HG03196 (cell line): Measurements from ENCODE around the gene LAPTM5.

Source experiments
- ATAC-seq: cut with Tn5 transposase; IDR thresholded peaks from one replicate; pipeline ENCODE4 v1.9.1; 2021; ENCODE audit not compliant: unreplicated experiment

The LAPTM5 gene

GRCh38 chr1:30732277-30732996 lies 25.1 kb downstream of the LAPTM5 start:
- no peak for ATAC-seq

- no peak for ATAC-seq
Measured at GRCh38 chr1:30731806-30732276, 25.7 kb downstream of the LAPTM5 start.

DNA sequence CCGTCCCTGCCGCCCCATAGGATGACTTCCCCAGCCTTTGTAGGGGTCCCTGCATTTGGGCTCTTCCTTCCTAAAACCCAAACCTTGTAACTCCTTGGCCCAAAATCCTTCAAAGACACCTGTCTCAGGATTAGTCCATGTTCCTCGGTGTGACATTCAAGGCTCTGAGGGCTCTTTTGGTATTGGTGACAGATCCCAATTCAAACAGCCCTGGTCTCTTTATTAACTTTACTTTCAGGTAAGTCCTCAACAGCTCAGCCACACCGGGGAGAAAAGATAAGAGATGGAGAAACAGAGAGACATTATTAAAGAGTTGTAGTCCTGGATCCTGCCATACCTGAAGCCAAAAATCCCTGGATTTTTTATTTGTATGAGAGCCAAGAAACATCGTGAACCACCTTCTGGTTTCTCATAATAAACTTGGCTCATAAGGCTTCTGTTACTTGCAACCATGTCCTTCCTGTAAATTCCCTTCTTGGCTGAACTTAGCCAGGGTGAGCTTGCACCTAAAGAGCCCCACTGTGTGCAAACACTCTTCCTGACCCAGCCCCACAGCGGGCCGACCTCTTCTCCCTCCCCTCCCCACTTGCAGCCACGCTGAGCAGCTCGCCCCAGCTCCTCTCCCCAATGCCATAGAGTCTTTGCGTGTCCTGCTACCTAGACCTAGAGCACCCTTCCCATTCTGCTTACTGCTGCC lies 26.3 kb downstream of the LAPTM5 start:
- ATAC-seq, result no peak

DNA sequence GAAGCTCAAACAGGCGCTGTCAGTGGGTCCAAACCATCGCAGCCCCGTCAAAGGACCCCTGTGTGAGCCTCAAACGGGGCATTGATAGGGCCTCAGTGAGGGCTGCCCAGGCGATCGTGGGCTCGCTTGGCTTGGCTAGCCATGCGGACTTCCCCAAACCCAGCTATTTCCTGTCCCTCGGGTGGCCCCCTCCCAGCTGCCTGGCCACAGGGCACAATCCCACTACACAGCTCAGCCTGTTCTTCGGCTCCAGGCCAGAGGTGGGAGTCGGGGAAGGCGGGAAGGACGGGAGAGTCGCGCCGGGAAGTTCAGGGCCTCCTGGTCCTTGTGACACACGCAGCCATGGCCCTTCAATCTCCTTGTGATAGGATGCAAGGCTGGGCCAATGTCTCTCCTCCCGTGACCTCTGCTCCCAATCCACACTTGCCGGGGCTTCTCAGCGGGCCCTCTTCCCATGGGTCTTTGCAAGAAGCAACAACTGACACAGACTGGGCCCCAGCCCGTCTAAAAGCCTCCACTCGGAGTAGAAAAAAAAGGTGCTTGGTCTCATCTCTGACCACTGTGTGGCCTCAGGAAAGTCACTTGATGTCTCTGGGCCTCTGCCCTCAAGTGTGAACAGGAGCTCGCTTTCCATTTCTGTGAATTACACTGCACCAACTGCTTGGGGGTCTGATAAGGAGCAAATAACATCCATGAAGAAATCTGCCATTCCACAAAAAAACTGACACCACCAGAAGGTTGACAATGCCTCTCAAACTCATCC lies 27.0 kb downstream of the LAPTM5 start:
- no peak for ATAC-seq

GRCh38 chr1:30729901-30730300 lies 27.7 kb downstream of the LAPTM5 start:
- ATAC-seq, result no peak

DNA sequence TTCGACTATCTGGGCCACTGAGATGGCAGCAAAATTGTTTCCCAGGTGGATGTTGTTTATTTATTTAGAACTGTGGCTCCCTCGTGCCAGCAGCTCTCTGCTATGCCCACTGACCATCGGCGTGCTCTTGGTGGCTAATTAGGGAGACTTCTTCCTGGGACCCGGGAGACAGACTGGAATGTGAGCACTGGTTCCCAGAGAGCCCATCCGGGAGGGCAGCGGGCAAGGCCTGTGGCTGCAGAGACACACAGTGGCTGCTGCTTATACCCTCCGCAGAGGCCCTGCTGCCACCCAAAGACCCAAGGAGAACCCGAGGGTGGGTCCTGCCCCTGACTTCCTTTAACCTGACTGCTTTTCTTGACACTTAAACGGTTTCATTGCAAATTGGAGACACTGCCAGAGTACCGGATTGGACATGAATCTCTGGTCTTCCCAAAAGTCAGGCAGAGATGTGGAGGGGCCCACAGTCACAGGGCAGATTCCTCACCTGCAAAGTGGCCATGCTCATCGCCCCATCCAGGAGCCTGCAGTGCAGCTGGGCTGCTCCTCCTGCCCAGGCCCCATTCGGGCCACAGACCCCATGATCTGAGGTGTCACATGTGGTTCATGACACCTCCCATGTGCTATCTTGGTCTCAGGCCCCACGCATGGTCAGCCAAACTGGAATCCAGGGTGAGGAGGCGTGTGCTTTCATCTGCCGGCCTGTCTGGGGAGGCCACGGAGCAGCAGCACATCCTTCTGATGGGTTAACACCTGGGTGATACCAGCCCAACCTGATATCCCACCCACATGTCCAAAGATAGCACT lies 28.5 kb downstream of the LAPTM5 start:
- no peak for ATAC-seq

DNA sequence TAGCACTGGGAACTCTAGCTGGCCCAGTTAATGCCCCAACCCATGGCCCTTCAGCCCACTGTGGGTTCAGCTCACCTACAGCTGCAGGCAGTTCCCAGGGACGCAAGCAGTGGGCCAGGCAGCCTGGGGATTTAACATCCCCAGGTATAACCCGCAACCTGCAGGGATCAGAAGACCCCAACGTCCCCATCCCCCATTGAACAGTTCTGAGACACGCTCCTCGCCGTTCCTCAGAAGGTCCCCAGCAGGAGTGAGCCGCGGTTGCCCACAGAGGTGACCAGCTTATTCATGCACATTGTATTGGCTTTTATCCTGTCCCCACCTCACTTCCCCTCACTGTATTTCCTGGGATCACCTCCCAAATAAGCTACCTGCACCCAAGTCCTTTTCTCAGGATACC lies 29.2 kb downstream of the LAPTM5 start:
- no peak for ATAC-seq

- ATAC-seq, result no peak
Measured at GRCh38 chr1:30727824-30728223, 29.8 kb downstream of the LAPTM5 start.

DNA sequence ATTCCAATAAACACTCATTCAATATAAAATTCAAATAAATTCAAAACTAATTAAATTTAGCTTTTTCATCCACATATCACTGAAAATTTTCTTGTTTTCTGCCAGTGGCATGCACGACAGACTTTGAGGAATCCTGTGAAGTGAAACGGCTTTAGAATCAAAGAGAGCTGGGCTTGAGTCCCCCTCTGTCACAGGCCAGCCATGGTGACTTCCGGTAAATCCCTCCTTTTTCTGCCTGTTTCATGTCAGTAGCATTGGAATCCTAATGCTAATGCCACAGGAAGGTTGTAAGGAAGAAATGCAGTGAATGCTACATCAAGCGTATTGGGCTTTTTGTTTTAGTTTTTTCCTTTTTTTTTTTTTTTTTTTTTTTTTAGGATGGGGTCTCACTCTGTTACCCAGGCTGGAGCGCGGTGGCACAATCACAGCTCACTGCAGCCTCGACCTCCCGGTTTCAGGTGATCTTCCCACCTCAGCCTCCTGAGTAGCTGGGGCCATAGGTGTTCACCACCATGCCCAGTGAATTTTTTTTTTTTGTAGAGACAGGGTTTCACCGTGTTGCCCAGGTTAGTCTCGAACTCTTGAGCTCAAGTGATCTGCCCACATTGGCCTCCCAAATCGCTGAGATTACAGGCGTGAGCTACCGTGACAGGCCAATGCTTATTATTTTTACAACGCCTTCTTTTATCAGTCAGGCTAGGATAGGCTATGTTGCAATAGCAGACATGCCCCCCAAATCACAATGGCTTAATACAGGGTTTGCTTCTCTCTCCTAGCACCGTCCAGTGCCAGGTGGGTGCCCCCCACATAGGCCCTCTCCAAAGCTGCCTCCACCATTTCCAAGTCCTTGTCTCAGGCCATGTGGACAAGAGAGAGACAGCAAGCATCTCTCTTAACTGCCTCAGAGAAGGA lies 30.5 kb downstream of the LAPTM5 start:
- ATAC-seq, result no peak

DNA sequence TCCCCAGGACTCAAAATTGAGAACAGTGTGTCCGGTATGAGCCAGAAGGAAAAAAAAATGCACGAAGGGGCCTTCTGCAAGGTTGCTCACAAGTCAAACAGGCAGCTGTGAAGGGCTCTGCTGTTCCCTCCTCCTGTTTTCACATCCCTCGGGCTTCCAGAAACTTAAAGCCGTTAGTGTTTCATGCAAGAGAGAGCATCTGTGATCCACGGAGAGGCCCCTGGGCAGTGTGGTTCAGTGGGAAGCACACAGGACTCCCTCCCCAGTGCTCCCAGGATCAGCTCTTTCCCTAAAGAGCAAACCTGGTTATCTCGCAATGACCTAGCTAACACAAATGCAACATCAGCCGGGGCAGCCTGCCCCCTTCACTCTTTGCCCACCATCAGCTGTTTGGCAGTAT lies 31.3 kb downstream of the LAPTM5 start:
- ATAC-seq, result no peak

DNA sequence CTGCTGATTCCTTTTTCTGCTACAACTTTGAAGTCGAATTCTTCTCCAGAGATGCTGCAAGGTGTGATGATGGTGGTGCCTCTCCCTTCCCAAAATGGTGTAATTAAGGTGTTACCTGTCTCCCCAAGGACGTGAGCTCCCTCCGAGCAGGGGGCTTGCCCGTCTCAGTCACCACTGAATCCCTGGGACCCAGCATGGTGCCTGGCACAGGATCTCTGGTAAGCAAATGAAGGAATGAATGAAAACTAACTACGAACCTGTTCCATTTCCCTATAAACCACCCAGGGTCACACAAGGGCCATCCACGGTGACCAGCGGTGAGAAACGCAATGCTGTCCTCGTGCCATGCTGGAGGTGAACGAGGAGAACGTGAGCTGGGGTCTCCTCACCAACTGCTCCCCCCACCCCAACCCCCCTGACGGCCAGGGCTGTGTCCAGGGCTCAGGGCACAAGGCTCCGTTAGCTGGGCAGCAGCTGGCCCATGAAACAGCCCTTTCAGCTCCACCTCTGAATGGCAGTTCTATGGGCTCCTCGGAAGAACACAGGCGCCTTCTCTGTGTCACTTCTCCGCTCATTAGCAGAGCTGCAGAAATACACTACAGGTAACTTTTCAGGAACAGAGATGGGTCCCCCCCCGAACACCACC lies 32.0 kb downstream of the LAPTM5 start:
- no peak for ATAC-seq

DNA sequence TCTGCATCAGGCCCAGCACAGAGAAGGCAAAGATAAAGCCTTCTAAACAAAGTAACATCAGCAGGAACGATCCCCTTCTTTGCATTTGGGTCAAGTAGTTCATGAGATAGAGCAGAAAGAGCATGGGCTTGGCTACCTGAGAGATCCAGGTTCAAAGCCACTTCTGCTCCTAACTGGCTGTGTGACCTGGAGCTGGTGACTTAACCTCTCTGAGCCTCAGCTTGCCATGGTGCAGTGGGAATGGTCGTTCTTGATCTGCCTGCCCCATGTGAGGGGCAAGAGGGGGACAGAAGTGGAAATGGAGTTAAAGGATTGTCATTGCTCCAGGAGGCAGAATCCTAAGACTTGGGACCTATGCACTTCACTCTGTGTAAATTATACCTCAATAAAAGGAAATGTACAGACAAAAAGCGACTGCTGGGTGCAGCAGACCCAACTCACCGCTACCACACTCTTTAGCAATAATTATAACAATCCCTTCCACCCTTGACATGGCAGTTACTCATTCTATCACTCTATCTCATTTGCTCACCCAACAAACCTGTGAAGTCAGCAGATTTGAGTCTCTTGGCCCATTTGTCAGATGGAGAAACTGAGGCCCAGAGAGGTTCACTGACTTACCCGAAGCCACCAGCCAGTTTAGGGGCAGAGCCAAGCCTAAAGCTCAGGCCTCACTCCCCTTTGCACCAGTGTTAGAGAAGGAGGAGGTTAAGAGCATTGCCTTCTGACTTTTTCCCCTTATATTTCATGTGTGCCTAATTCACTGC lies 32.7 kb downstream of the LAPTM5 start:
- ATAC-seq, result no peak

DNA sequence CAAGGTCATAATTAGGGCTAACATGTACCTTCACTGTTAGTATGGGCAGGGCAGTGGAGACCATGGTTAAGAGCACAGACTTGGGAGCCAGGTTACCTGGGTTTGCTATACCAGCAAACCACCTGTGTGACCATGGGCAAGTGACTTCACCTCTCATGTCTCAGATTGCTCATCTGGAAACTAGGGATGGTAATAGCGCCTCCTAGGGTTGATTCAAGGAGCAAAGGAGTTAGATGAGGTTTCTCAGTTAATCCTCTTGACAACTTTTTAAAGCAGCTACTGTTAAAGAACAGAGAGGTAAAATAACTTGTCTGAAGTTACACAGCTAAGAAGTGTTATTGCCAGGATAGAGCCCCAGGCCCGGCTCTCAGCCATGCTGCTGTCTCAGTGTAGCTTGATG lies 33.4 kb downstream of the LAPTM5 start:
- no peak for ATAC-seq

DNA sequence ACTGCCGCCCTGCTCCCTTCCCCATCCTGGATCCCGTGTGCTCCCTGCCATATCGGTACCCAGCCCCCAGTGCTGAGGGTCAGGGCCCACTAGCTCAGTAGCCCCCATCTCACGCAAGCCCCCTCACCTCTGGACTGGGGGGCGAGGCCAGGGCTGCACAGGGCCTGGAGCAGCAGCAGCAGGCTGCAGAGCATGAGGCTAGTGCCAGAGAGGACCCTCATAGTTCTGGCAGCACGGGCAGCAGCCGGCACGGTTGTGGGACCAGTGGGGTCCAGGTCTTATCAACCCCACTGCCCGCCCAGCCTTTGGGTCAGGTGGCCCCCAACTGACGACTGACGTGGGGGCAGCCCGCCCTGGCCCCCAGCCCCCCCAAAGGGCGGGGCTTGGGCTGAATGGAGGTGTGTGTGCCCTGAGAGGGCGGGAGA lies 34.2 kb downstream of the LAPTM5 start, which contains the start of gene MATN1:
TSS of gene MATN1 (minus strand) at position 255 of the 425 bp plus-strand sequence. CDS start at position 221, 34 bp downstream.
- no peak for ATAC-seq

DNA sequence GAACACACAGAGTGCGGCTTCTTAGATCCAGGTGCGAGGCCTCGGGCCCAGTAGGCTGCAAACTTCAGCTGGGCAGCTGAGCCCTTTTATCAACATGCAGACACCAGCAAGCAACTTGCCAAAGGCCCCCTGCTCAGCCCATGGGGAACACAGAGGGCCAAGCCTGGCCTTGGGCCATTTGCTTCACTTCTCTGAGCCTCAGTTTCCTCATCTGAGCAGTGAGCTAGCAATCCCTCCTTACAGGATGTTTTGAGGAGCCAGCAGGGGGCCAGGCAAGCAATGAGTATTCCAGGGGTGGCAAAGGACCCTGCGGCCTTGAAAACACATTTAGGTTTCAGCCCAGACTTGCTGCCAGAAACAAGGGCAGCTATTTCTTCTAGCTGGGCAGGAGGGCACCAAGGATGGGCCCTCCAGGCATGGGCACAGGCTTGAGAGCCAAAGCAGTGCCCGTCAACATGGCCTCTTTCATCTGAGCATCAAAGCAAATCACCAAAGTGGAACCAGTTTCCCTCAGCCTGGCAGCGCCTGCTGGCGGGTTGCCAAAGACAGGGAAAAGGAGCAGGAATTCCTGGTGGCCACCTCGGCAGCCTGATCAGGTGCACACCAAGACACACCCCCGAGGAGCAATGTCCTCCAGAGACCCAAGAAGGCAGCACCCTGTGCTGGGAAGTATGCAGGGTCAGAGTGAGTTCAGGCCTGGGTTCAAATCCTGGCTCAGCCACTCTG lies 35.6 kb downstream of the LAPTM5 start:
- no peak for ATAC-seq

DNA sequence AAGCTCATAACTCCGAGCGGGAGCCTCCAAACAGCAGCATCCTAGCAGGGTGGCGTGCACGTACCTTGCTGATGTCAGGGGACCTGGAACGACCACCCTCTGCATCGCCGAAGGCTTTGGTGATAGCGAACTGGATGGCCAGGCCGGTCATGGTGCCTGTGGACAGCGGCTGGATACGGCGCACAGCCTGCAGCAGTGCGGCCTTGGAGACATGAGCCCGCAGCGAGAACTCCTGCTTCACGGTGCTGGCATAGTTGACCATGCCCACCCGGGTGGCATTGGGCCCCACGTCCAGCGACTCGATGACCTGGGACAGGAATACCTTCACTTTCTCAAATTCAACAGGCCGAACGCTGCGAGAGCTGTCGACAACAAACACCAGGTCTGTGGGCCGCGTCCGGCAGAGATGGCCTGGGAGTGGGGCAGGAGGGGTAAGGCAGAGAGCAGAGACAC lies 36.2 kb downstream of the LAPTM5 start:
- no peak for ATAC-seq

DNA sequence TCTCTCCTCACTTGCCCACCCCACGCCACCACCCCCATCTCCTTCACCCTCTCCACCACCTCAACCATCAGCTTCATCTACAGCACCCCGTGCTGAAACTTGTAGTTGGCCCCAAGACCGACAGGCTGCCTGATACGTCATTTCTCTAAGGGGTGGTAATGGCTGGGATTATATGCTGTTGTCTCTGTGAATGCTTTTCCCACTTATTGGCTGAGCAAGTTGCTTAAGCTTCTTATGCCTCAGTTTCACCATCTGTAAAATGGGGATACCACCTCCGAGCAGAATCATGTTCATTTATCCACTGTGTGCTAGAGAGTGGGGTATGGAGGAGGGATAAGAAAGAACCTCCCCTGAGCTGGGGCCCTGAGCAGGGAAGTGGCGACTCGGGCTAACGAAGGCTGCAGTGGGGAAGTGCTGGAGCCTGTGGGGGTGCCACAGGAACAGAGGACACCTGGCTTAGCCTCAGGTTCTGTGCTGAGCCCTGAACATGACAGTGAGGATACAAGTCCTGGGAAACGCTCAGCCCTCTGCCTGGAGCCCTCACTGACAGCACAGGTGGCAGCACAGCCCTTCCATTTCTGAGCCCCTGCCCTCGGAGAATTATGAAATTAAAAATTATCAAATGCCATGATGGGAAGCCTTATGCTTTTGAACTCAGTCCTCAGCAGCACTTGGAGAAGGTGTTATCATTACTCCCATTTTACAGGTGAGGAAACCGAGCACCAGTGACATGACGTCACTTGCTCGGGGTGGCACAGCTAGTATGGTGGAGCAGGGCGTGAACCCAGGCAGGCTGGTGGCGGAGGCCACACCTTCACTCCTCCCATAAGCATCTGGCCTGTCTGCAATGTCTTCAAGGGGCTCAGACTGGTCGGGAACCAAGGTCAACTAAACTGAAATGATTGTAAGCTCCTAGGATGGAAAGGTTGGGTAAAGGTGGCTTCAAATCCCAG lies 37.0 kb downstream of the LAPTM5 start:
- no peak for ATAC-seq
